Muscle layer of colon (tissue), 2 donors: ENCODE results near the gene GOSR1.
"Not testable (repeated sequence)": the region's sequence is repeated elsewhere in the genome, so short reads cannot be mapped to it uniquely, and the experiment has no call there.

Experiments
- H3K27ac ChIP-seq: one replicate; pipeline ENCODE4 v1.7.0; 2013; ENCODE audit warnings: low read depth, mild to moderate bottlenecking, low read length, moderate library complexity
- H3K27me3 ChIP-seq, 2 donors: one replicate each; pipeline ENCODE4 v1.7.0; 2013; ENCODE audit warnings: low read length in 2 of 2, mild to moderate bottlenecking in 2 of 2; ENCODE audit not compliant: insufficient read depth in 2 of 2, control insufficient read depth in 1 of 2
- H3K36me3 ChIP-seq: one replicate; pipeline ENCODE4 v1.7.0; 2013; ENCODE audit warnings: mild to moderate bottlenecking, low read length; ENCODE audit not compliant: insufficient read depth
- H3K4me1 ChIP-seq: one replicate; pipeline ENCODE4 v1.7.0; 2013; ENCODE audit warnings: mild to moderate bottlenecking, low read length; ENCODE audit not compliant: insufficient read depth
- H3K4me3 ChIP-seq, 2 donors: one replicate each; pipeline ENCODE4 v1.7.0; 2013; ENCODE audit warnings: low read length in 2 of 2, low read depth in 1 of 2, mild to moderate bottlenecking in 1 of 2, moderate library complexity in 1 of 2
- H3K9ac ChIP-seq: one replicate; pipeline ENCODE4 v1.7.0; 2013; ENCODE audit warnings: low read length
- H3K9me3 ChIP-seq: one replicate; pipeline ENCODE4 v1.7.0; 2013; ENCODE audit warnings: mild to moderate bottlenecking, low read length
- donor health status: abdominal sarcoma.
- donor health status: Adenocarcinoma of cecum.

GOSR1 gene

DNA sequence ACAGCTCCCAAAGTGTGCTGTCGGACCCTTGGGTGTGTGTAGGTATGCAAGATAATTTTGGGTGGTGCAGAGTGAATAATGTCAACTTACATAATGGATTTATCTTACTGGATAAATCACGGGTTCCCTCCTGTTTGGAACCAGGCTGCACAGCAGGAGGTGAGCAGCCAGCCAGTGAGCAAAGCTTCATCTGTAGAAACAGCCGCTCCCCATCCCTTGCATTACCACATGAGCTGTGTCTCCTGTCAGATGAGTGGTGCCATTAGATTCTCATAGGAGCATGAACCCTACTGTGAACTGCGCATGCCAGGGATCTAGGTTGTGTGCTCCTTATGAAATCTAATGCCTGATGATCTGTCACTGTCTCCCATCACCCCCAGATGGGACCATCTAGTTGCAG, 72.0 kb downstream of the GOSR1 start:
- not testable (repeated sequence) for H3K9me3 ChIP-seq, H3K36me3 ChIP-seq, H3K27me3 ChIP-seq, H3K27ac ChIP-seq, H3K9ac ChIP-seq, H3K4me1 ChIP-seq, H3K4me3 ChIP-seq

DNA sequence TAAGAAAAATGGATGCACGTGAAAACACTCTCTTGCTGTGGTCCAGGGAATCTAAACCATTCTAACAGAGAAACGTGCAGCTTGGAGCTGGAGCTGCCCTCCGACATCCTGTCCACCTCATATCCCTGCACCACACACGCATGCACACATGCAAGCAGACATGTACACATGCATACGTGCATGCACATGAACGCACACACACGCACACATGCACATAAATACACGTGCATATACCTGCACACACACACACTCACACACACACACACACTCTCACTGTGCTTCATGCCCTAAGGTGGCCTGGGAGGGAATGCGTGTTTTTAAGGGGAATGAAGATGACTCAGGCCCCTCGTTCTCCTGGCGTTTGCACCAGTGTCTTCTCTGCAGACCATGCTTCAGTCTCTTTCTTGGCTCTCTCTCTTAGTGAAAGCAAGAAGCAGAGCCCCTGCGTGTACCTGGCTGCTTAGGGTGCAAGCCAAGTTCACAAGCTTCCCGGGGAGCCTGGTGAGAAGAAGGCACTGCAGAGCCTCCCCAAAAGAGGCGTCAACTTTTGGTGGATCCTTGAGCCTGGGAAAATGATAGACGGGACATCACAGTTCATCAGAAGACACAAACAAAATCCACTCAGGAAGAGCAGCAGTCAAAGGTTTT, 72.8 kb downstream of the GOSR1 start:
- H3K27me3 ChIP-seq = no peaks in the 10 kb centered on the region
- H3K9ac ChIP-seq = no peak overlapping the region
- H3K27ac ChIP-seq = no peak overlapping the region
- H3K4me3 ChIP-seq = no peak overlapping the region
- H3K36me3 ChIP-seq = no peaks in the 10 kb centered on the region
- no peaks in the 10 kb centered on the region for H3K4me1 ChIP-seq
- no peaks in the 10 kb centered on the region for H3K9me3 ChIP-seq

DNA sequence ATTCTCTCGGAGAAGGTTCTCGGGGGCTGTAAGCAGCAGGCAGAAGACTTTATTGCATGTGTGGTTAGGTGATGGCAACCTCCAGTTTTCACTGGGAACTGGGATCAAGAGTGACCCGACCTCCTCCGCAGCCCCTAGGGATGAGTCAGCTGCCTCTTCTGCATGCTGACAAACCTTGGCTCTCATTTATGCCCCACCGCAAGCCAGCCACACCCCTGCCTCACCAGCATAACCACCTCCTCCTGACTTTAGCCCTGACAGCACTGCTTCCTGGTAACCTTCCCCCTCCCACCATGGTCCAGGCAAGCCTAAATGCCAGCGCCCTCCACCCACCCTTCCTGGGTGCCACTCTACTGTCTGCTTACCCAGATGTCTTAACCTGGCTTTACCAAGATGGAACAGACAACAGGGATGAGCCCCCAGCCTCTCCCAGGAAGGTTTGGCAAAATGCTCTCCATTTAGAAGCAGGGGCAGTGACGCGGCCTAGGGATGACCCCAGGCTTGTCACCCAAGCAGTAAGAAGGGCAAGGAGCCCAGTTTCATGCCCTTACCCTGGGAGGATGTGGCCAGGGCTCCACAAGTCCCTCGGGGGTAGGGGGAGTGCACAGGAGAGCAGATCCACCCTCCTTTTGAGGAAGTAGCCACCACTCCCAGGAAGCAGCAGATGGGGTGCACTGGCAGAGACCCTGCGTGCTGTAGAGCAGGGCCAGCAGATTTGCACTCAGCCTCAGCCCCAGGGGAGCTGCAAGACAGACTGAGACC, 73.5 kb downstream of the GOSR1 start:
- no peaks in the 10 kb centered on the region for H3K4me1 ChIP-seq
- no peaks in the 10 kb centered on the region for H3K9me3 ChIP-seq
- no peaks in the 10 kb centered on the region for H3K27me3 ChIP-seq
- H3K27ac ChIP-seq = no peak overlapping the region
- no peak overlapping the region for H3K4me3 ChIP-seq
- no peak overlapping the region for H3K9ac ChIP-seq
- H3K36me3 ChIP-seq = no peaks in the 10 kb centered on the region

DNA sequence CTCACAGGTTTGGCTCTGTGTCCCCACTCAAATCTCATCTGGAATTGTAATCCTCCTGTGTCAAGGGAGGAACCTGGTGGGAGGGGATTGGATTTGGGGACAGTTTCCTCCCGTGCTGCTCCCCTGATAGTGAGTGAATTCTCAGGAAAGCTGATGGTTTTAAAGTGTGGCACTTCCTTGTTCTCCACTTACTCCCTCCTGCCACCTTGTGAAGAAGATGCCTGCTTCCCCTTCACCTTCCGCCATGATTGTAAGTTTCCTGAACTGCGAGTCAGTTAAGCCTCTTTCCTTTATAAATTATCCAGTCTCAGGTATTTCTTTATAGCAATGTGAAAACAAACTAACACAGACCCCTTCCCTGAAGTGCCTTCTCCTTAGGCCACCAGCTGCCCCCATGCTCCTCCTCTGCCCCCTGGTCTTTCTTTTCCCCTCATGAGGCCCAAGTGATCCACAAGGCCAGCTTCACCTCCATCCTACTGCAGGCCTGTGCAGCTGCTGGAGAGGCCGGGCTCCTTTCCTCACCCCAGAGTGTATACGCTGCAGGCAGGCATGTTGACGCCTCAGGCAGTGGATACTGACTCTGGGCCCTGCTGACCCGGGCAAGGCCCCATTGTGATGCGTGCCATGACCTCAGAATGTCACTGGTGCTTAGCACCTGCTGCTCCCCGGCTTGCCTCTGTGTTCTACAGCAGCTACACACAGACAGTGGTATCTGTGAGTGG, 74.2 kb downstream of the GOSR1 start:
- H3K36me3 ChIP-seq, H3K9me3 ChIP-seq, H3K27me3 ChIP-seq, H3K27ac ChIP-seq, H3K9ac ChIP-seq, H3K4me3 ChIP-seq, H3K4me1 ChIP-seq: not testable (repeated sequence)

DNA sequence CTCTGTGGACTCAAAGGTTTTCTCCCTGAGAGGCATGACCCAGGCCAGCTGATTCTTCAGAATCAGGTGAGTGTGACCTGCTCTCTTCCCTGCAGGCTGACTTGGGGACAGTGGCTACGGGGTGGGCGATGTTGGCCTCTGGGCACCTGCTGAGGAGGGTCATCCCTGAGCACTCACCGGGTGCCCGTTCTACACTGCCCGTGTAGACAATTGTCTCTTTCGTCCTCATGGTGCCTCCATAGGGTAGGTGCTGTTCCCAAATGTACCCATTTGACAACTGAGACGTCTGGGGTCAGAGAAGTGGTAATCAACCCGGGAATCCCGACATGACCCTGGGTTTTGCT, 74.8 kb downstream of the GOSR1 start:
- H3K9me3 ChIP-seq = no peaks in the 10 kb centered on the region
- no peaks in the 10 kb centered on the region for H3K27me3 ChIP-seq
- H3K4me1 ChIP-seq = no peaks in the 10 kb centered on the region
- no peak overlapping the region for H3K9ac ChIP-seq
- no peak overlapping the region for H3K27ac ChIP-seq
- no peaks in the 10 kb centered on the region for H3K36me3 ChIP-seq
- H3K4me3 ChIP-seq = no peak overlapping the region

DNA sequence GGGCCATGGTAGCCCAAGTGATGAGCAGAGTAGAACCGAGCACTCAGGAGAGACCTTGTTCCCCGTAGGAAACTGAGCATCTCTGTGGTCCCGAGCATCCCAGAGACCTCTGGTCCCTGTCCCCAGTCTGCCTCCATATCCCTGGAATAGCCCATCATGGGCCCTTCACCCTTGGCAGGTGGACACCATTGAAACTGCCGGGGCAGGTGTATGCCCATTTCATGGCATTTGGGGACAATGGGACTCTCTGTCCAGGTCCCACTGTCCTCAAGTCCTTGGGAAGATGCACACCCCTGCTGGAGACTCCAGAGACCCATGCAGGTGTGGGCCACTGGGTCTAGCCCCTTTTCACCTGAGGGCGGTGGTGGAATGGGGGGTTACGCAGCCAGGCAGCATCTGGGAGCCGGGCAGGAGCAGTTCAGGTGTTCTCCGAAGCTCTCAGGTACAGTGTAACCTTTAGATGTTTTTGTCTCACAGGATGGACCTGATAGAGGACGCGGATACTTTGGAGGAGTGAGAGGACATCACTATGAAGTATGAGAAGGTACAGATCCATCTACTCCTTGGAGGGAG, 75.9 kb downstream of the GOSR1 start:
- H3K9me3 ChIP-seq = no peaks in the 10 kb centered on the region
- no peaks in the 10 kb centered on the region for H3K4me1 ChIP-seq
- H3K27ac ChIP-seq = no peak overlapping the region
- H3K36me3 ChIP-seq = no peaks in the 10 kb centered on the region
- no peak overlapping the region for H3K4me3 ChIP-seq
- no peaks in the 10 kb centered on the region for H3K27me3 ChIP-seq
- H3K9ac ChIP-seq = no peak overlapping the region

DNA sequence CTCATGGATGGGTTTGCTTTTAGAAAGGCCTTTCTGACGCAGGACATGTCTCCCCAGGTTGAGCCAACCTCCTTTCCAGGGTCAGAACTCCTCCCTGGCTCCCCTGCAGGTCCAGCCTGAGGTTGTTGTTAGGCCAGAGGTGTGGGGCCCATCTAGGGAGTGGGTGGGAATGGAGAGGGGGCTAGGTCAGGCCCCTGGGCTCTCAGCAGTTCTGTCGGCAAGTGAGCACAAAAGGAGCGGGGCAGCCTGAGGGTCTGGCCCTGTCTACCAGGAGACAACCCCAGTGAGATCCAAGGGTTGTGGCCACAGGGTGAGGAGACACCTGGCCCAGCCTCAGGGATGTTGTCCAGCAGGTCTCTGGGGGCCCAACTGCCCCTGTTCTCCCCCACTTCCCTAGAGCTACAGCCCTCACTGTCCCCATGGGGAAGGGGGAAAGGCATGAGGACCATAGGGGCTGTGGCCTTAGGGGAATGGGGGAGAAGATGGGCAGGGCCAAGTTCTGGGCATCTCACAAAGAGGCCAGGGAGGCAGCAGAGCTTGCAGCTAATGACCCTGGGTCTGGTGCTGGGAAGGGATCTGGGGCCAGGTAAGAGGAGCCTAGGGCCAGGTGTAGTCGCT, 76.7 kb downstream of the GOSR1 start:
- not testable (repeated sequence) for H3K36me3 ChIP-seq, H3K27ac ChIP-seq, H3K9me3 ChIP-seq, H3K4me1 ChIP-seq, H3K27me3 ChIP-seq, H3K4me3 ChIP-seq, H3K9ac ChIP-seq

DNA sequence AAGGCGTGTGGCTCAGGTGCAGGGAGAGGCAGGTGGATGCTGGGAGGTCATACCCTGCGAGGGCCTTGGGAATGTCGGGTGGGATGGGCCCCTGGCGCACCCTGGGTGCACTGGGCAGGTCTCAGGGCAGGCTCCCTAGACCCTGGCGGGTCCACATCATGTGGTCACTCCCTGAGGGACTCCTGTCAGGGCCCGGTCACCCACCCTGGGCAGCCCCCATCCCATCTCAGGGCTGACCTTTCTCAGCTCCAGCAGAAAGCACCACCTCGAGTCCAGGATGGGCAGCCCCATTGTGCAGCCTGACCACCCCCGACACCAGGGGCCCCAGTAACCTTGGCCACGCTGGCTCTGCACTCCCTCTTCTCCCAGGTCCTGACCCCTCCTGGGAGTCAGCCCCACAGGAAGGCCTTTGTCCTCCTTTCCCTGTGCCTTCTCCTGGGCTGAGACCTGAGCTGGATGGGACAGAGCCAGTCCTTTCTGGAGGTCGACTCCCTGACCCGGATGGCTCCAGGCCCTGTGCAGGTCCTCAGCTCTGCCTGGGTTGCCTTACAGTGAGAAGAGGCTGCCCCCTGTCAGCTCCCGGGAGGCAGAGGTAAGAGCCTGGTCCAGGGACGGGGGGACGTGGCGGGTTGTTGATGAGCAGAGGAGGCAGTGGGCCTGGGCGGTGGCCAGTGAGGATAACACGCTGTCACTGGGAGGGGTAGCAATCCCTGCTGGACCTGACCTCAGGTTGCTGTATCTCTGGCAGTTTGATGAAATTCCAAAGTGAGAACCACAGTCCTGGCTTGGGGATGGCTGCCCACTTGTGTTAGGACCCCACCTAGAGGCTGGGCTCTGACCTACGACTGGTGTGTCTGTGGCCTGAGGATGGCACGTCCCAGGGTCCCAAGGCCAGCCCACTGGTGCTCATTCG, 77.9 kb downstream of the GOSR1 start:
- no peak overlapping the region for H3K27ac ChIP-seq
- H3K27me3 ChIP-seq = no peaks in the 10 kb centered on the region
- H3K9ac ChIP-seq = no peak overlapping the region
- H3K4me1 ChIP-seq = no peaks in the 10 kb centered on the region
- H3K4me3 ChIP-seq = no peak overlapping the region
- no peaks in the 10 kb centered on the region for H3K9me3 ChIP-seq
- H3K36me3 ChIP-seq = no peaks in the 10 kb centered on the region

DNA sequence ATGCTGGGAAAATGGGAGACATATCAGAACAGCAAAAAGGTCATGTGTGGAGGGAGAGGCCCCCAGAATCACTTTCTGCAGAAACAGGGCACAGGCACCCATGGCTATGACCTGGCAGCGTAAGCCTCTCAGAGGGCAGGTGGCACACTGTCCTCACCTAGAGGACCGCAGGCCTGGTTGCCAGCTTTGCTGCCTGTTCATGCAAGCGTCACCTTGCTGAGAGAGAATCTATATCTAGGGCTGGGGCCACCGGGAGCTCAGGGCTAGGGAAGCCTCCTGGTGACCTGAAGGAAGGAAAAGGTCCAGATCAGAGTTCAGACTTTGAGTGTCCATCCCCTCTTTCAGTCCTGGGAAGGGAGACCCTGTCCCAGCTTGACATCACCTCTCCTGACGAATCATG, 78.7 kb downstream of the GOSR1 start:
- Histone ChIP-seq H3K27ac (no peak overlapping the region), H3K36me3 (no peaks in the 10 kb centered on the region), H3K4me3 (no peak overlapping the region), H3K9ac (no peak overlapping the region), H3K27me3 (no peaks in the 10 kb centered on the region), H3K4me1 (no peaks in the 10 kb centered on the region), H3K9me3 (no peaks in the 10 kb centered on the region)

DNA sequence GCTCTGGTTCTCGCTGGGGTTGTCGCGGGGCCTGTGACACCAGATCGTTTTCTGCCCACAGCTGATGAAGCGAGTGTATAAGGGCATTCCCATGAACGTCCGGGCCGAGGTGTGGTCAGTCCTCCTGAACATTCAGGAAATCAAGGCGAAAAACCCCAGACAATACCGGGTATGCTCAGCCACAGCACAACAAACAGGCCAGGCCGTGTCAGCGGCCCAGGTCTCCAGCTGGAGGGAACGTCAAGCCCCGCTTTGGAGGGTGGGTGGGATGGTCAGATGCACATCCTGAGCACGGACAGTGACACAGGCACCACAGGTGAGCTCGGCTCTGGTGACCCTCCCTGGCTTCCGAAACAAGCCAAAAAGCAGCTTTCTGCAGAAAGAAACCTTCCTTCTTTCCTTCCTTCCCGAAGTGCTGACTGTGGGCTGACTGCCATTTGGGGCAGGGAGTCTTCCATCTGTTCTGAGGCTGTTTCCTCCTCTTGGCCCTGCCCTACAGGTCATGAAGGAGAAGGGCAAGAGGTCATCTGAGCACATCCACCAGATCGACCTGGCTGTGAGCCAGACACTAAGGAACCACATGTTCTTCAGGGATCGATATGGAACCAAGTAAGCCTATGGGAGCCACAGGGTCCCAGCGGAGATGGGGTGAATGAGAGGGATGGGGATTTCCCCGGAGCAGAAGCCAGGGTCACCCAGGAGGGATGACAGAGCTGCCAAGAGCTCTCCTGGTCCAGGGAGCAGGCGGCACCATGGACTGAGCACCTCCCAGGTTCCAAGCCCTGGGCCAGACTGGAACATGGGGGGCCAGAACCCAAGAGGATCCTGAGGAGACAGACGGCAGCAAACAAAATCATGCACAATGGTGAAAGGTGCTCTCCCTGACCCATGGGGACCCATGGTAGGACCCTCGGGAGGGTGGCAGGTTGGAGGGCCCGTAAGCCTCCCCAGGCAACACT, 79.4 kb downstream of the GOSR1 start:
- H3K36me3 ChIP-seq = no peaks in the 10 kb centered on the region
- H3K9me3 ChIP-seq = no peaks in the 10 kb centered on the region
- no peaks in the 10 kb centered on the region for H3K27me3 ChIP-seq
- no peak overlapping the region for H3K4me3 ChIP-seq
- no peaks in the 10 kb centered on the region for H3K4me1 ChIP-seq
- H3K27ac ChIP-seq = no peak overlapping the region
- no peak overlapping the region for H3K9ac ChIP-seq
